LNCaP clone FGC (cell line): ENCODE results near the gene TNFAIP8L3.

Experiments
- DNase-seq: peaks from one replicate; pipeline ENCODE4 v3.0.0-alpha.2; 2011; ENCODE audit warnings: low read depth
- H3K4me3 ChIP-seq: 2 replicates; pipeline ENCODE4 v1.5.1; 2011; ENCODE audit warnings: mild to moderate bottlenecking, low read depth, low read length, control low read depth
- TF ChIP-seq, protein P1 (sequence below): IDR thresholded peaks from 2 replicates; pipeline ENCODE4 v1.5.1; 2012; ENCODE audit warnings: mild to moderate bottlenecking; ENCODE audit not compliant: control insufficient read depth, insufficient read depth; ENCODE audit errors: extremely low read depth

Gene TNFAIP8L3

DNA sequence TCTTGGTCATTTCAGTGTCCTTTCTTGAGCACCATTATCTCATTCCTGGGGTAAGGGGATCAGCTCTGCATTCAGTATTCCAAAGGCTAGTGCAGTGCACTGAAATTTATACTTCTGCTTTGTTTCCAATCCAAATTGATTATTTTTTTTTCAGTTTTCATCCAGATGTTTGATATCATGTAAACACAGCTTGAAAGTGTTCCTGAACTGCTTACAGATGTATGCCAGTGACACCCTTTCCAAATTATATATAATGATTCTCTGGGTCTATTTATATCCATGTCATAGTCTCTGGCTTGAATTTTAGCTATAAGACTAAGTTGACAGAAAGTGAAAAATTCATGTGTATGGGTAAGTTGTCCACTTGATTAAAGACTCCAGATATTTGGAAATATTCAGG, 11.8 kb upstream of the TNFAIP8L3 start:
- DNase-seq = no peak
- H3K4me3 ChIP-seq = no peak overlapping the region
- TF ChIP-seq, protein P1, sequence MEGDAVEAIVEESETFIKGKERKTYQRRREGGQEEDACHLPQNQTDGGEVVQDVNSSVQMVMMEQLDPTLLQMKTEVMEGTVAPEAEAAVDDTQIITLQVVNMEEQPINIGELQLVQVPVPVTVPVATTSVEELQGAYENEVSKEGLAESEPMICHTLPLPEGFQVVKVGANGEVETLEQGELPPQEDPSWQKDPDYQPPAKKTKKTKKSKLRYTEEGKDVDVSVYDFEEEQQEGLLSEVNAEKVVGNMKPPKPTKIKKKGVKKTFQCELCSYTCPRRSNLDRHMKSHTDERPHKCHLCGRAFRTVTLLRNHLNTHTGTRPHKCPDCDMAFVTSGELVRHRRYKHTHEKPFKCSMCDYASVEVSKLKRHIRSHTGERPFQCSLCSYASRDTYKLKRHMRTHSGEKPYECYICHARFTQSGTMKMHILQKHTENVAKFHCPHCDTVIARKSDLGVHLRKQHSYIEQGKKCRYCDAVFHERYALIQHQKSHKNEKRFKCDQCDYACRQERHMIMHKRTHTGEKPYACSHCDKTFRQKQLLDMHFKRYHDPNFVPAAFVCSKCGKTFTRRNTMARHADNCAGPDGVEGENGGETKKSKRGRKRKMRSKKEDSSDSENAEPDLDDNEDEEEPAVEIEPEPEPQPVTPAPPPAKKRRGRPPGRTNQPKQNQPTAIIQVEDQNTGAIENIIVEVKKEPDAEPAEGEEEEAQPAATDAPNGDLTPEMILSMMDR = no peak

DNA sequence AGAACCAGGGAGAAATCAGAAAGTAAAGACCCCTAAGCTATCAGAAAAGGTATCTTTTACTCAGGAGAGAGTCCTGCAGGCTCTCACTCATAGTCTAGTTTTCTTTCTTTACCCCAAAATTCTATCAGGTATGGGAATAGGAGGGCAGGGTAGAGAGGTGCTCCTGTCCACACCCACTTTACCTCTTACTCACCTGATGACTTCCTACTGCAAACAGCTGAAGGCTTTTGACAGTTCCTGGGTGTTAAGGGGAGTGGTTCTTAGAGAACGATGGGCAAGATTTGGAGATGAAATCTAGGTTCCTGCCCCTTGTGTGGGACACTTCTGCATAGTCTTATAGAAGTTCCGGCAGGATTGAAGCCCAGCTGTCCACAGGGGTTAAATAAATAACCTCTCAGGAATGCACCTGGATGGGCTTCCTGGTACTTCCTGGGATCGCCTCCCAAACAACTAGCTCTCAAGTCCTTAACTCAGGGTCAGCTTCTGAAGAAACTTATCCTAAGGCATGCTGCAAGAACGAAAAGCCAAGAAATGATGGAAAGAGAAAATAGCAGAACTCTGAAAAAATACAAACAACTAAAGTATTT, 10.8 kb upstream of the TNFAIP8L3 start:
- no peak overlapping the region for H3K4me3 ChIP-seq
- no peak for DNase-seq
- TF ChIP-seq, protein P1 = no peak

DNA sequence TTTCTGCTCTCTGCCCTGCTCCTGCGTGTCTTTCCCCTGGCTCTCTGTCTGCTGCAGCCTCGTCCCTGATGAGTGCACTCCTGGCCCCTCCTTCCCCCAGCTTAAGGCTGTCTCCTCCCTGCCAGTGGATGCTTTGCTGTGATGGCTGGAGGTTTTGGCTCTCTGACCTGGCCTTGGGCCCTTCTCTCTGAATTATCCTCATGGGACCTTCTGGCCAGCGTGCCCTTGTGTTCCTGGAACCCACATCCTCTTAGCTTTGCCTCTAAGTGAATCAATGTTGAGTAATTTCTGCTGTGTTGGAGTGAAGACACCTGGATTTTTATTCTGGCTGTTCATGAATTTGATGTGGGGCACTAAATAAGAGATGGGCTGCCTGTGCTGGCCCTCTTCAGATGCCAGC, 9.8 kb upstream of the TNFAIP8L3 start:
- H3K4me3 ChIP-seq = no peak overlapping the region
- DNase-seq = no peak
- TF ChIP-seq, protein P1 = no peak

DNA sequence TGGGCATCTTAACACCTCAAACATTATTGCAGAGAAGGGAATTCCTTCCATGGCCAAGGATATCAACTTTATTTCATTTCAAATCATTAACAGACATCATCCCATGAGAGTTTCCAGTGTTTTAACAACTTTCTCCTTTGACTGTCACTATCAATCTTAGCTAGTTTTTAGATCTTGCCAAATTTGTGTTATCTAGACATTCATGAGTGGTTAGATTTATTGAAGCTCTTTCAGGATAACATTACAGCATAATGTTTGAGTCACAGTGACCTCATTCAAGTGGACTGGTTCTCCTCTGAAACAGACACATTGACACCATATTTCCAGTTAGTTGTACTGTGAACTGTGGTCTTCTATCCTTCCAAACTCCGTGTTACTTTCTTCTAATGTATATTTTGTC, 8.6 kb upstream of the TNFAIP8L3 start:
- no peak overlapping the region for H3K4me3 ChIP-seq
- TF ChIP-seq, protein P1 = no peak
- no peak for DNase-seq

DNA sequence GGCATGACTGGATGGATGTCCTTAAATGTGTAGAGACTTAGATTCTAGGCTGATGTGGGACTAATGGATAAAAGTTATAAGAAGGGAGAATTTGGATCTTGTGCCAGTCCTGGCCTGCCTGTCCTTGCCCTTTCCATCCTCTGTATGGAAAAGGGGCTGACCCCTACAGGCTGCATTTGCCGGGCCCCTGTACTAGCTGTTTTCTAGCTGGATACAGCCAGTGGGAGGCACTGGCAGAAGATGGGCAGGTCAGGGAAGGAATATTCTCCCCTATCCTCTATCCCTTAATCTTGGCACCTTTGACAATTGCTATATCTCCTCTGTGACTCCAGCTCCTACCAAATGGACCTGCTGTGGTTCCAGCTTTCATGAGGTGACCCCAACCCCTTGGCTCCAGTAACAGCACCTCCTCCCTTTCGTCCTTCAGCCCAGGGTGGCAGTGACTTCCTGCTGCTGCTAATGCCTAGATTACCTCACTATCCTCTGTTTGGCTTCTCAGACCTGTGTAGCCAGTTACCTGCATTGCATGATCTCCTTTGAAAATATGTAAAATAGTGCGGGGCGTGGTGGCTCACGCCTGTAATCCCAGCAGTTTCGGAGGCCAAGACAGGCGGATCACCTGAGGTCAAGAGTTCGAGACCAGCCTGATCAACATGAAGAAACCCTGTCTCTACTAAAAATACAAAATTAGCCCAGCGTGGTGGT, 6.2 kb upstream of the TNFAIP8L3 start:
- H3K4me3 ChIP-seq = no peak overlapping the region
- no peak for DNase-seq
- TF ChIP-seq, protein P1 = no peak

DNA sequence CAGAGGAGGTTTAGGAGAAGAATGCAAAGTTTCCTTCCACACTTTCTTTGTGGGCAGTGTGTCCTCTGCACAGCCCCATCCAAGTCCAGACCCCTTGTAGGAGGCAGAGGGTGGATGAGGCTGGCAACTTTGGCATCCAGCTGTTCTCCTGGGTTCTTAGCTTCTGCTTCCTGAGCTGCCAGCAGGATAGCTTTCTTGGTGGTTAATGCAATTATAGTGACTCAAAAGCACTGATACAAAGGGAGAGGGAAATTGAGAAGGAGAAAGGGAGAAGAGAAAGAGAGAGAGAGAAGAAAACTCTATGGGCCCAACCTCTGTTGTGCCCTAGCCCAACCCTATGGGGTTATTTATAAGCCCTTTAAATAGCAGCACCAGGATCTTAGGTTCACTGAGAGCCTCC, 4.5 kb upstream of the TNFAIP8L3 start:
- H3K4me3 ChIP-seq = no peak overlapping the region
- DNase-seq = no peak
- TF ChIP-seq, protein P1 = no peak

DNA sequence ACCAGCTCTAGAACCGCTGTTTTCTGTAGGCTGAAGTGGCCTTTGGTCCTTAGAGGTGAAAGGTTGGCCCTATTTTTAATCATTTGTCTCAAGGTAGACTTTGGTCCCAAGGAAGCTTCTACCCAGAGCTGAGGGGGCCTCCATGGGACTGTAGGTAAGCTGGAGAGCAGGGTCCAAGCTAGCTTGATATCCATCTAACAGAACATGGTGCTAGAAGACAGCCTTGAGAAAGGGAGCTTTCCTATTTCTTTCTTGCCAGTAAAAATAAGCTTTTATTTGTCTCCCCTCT, 3.6 kb upstream of the TNFAIP8L3 start:
- H3K4me3 ChIP-seq = no peak overlapping the region
- TF ChIP-seq, protein P1 = no peak
- DNase-seq = no peak
